CD4-positive, CD25-positive, alpha-beta regulatory T cell (primary cell): ENCODE measurements around the gene CCDC28B. TPM values are rescaled to one million over a fixed set of nuclear protein-coding genes. Genes with fewer than 3 reads are reported as not detected.

Experiments
- ATAC-seq, 2 donors: fragments of 150-1000 bp; cut with Tn5 transposase; one replicate each; pipeline ENCODE4 v1.10.0; 2021; ENCODE audit warnings: low read depth in 2 of 2, moderate number of reproducible peaks in 2 of 2, moderate library complexity in 1 of 2
- DNase-seq, 3 donors: peaks; one replicate each; pipeline versions ENCODE4 v3.0.0 to v3.0.0-alpha.2; 2012 to 2022; ENCODE audit warnings: mixed read lengths in 1 of 3
- H3K27ac ChIP-seq: one replicate; pipeline ENCODE4 v1.7.0; 2013; ENCODE audit warnings: mild to moderate bottlenecking, low read length; ENCODE audit not compliant: insufficient read depth, poor library complexity, severe bottlenecking
- H3K27me3 ChIP-seq: one replicate; pipeline ENCODE4 v1.7.0; 2013; ENCODE audit warnings: low read length; ENCODE audit not compliant: control insufficient read depth, insufficient read depth
- H3K36me3 ChIP-seq: one replicate; pipeline ENCODE4 v1.7.0; 2013; ENCODE audit warnings: mild to moderate bottlenecking, low read length, moderate library complexity; ENCODE audit not compliant: control insufficient read depth, insufficient read depth
- H3K4me1 ChIP-seq: 2 replicates; pipeline ENCODE4 v1.7.0; 2013; ENCODE audit warnings: mild to moderate bottlenecking, low read length; ENCODE audit not compliant: insufficient read depth, control insufficient read depth, poor library complexity, severe bottlenecking
- H3K4me3 ChIP-seq: one replicate; pipeline ENCODE4 v1.7.0; 2013; ENCODE audit warnings: low read depth, mild to moderate bottlenecking, low read length, moderate library complexity
- H3K9me3 ChIP-seq, 2 experiments: 1 replicate in 1 of 2; 2 replicates in 1 of 2; pipeline ENCODE4 v1.7.0; 2013; ENCODE audit warnings: low read length in 2 of 2, mild to moderate bottlenecking in 1 of 2, moderate library complexity in 1 of 2; ENCODE audit not compliant: control insufficient read depth in 2 of 2
- H3K27ac Mint-ChIP-seq, 3 donors: one replicate each; pipeline ENCODE4 v1.8.0; 2020 to 2022; ENCODE audit warnings: mild to moderate bottlenecking in 3 of 3, mixed read lengths in 3 of 3, moderate library complexity in 2 of 3
- H3K27me3 Mint-ChIP-seq: one replicate; pipeline ENCODE4 v1.8.0; 2022; ENCODE audit warnings: mild to moderate bottlenecking, mixed read lengths
- H3K36me3 Mint-ChIP-seq: one replicate; pipeline ENCODE4 v1.8.0; 2020; ENCODE audit warnings: mixed read lengths
- H3K4me1 Mint-ChIP-seq, 4 donors: one replicate each; pipeline ENCODE4 v1.8.0; 2020 to 2022; ENCODE audit warnings: mixed read lengths in 4 of 4, mild to moderate bottlenecking in 1 of 4
- H3K4me3 Mint-ChIP-seq, 4 donors: one replicate each; pipeline ENCODE4 v1.8.0; 2020 to 2022; ENCODE audit warnings: mild to moderate bottlenecking in 4 of 4, mixed read lengths in 4 of 4, moderate library complexity in 3 of 4
- H3K9me3 Mint-ChIP-seq, 7 donors: one replicate each; pipeline ENCODE4 v1.8.0; 2020 to 2022; ENCODE audit warnings: mixed read lengths in 7 of 7, mild to moderate bottlenecking in 3 of 7, moderate library complexity in 2 of 7
- polyA plus RNA-seq, 4 donors: library from polyadenylated mRNA; unstranded; fragments of 300-500 nt; fragmentation: Illumina TruSeq; gene quantifications; one replicate each; pipeline ENCODE4 v1.2.3, GENCODE V29; 2021
- total RNA-seq: library from RNA; stranded (reverse); gene quantifications from one replicate; pipeline ENCODE4 v1.2.3, GENCODE V29; 2022

The CCDC28B gene
- total and polyA plus RNA-seq, 5 donors from 2014 or later = 10.3 to 15.5 (median 14.1) TPM

GRCh38 chr1:32181563-32181962 is 18.8 kb upstream of the CCDC28B start:
- H3K9me3 Mint-ChIP-seq = peaks cover 0 to 1% (median 0%) of the 10 kb centered on the region in 7 donors
- Histone ChIP-seq H3K4me1 (peaks cover 48% of the 10 kb centered on the region), H3K9me3 (no peaks in the 10 kb centered on the region), H3K36me3 (peaks cover 27% of the 10 kb centered on the region), H3K4me3 (no peak overlapping the region), H3K27ac (peak overlapping the region; percentile 47), H3K27me3 (no peaks in the 10 kb centered on the region)
- ATAC-seq (no peak), DNase-seq (no peak)
- H3K4me3 Mint-ChIP-seq = peak overlapping the region; percentile 85 to 100 (median 92)
- peaks cover 17 to 65% (median 45%) of the 10 kb centered on the region in 4 donors for H3K4me1 Mint-ChIP-seq
- H3K36me3 Mint-ChIP-seq = peaks cover 29% of the 10 kb centered on the region
- H3K27me3 Mint-ChIP-seq = no peaks in the 10 kb centered on the region
- H3K27ac Mint-ChIP-seq = peak overlapping the region; percentile 74 to 91 (median 90)

- peaks cover 48% of the 10 kb centered on the region for H3K4me1 ChIP-seq
- Mint-ChIP-seq H3K4me1 (peaks cover 17 to 66% (median 48%) of the 10 kb centered on the region in 4 donors), H3K9me3 (peaks cover 0 to 1% (median 0%) of the 10 kb centered on the region in 7 donors), H3K36me3 (peaks cover 31% of the 10 kb centered on the region), H3K4me3 (peak overlapping the region; percentile 58 to 100 (median 68)), H3K27ac (peak overlapping the region in 2 of 3 donors; percentile 55 to 90), H3K27me3 (no peaks in the 10 kb centered on the region)
- no peak overlapping the region for H3K4me3 ChIP-seq
- peaks cover 30% of the 10 kb centered on the region for H3K36me3 ChIP-seq
- no peaks in the 10 kb centered on the region for H3K27me3 ChIP-seq
- no peak for DNase-seq
- H3K9me3 ChIP-seq = no peaks in the 10 kb centered on the region
- no peak for ATAC-seq
- H3K27ac ChIP-seq = peak overlapping the region; percentile 47
These were observed 18.3 kb upstream of the CCDC28B start for GRCh38 chr1:32182060-32182459.

- H3K27ac Mint-ChIP-seq = peak overlapping the region in 1 of 3 donors; percentile 34
These were observed 15.7 kb upstream of the CCDC28B start for GRCh38 chr1:32184650-32185049.

DNA sequence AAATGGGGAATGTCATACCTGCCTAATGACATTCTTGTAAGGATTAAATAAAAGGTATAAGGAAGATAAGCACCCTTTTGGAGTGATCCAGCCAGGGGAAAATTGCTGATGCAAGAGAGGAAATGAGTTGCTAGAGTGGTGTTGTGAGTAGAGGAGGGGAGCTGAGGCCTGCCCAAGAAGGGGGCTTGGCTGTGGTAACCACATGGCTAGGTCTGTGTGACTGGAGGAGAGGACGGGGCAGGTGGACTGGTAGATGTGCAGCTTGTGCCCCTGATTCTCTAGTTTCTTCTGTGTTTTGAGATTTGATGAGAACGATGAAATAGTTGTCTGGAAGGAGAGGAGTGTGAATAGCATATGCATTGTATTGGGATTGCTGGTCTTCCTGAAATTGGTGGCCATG is 14.3 kb upstream of the CCDC28B start:
- no peak for DNase-seq

More at GRCh38 chr1:32184650-32185049, 15.7 kb upstream of the CCDC28B start:
- Histone ChIP-seq H3K36me3 (peaks cover 53% of the 10 kb centered on the region), H3K27ac (no peak overlapping the region), H3K9me3 (no peaks in the 10 kb centered on the region), H3K4me1 (peaks cover 38% of the 10 kb centered on the region), H3K27me3 (no peaks in the 10 kb centered on the region), H3K4me3 (no peak overlapping the region)
- Mint-ChIP-seq H3K27me3 (no peaks in the 10 kb centered on the region), H3K4me3 (peak overlapping the region in 3 of 4 donors; percentile 7 to 80 (median 38)), H3K4me1 (peaks cover 17 to 59% (median 46%) of the 10 kb centered on the region in 4 donors), H3K36me3 (peaks cover 51% of the 10 kb centered on the region), H3K9me3 (peaks cover 0 to under 1% (median 0%) of the 10 kb centered on the region in 7 donors)
- ATAC-seq = no peak
- DNase-seq = no peak

GRCh38 chr1:32186491-32186890 is 13.9 kb upstream of the CCDC28B start:
- Histone ChIP-seq H3K9me3 (no peaks in the 10 kb centered on the region), H3K27me3 (no peaks in the 10 kb centered on the region), H3K27ac (no peak overlapping the region), H3K36me3 (peaks cover 70% of the 10 kb centered on the region), H3K4me3 (no peak overlapping the region), H3K4me1 (peaks cover 22% of the 10 kb centered on the region)
- DNase-seq (no peak), ATAC-seq (no peak)
- H3K4me1 Mint-ChIP-seq = peaks cover 7 to 49% (median 36%) of the 10 kb centered on the region in 4 donors
- no peaks in the 10 kb centered on the region for H3K27me3 Mint-ChIP-seq
- peak overlapping the region in 1 of 3 donors; percentile 61 for H3K27ac Mint-ChIP-seq
- peak overlapping the region in 1 of 4 donors; percentile 10 for H3K4me3 Mint-ChIP-seq
- peaks cover 58% of the 10 kb centered on the region for H3K36me3 Mint-ChIP-seq
- no peaks in the 10 kb centered on the region for H3K9me3 Mint-ChIP-seq

More for the DNA sequence above, 14.3 kb upstream of the CCDC28B start:
- Histone ChIP-seq H3K36me3 (peaks cover 67% of the 10 kb centered on the region), H3K4me1 (peaks cover 26% of the 10 kb centered on the region), H3K9me3 (no peaks in the 10 kb centered on the region), H3K4me3 (no peak overlapping the region), H3K27me3 (no peaks in the 10 kb centered on the region), H3K27ac (no peak overlapping the region)
- no peaks in the 10 kb centered on the region for H3K27me3 Mint-ChIP-seq
- peaks cover 11 to 49% (median 40%) of the 10 kb centered on the region in 4 donors for H3K4me1 Mint-ChIP-seq
- no peak overlapping the region for H3K4me3 Mint-ChIP-seq
- peaks cover 54% of the 10 kb centered on the region for H3K36me3 Mint-ChIP-seq
- H3K9me3 Mint-ChIP-seq = no peaks in the 10 kb centered on the region
- ATAC-seq = no peak
- H3K27ac Mint-ChIP-seq = peak overlapping the region in 2 of 3 donors; percentile 37 to 61

- H3K36me3 Mint-ChIP-seq = peaks cover 64% of the 10 kb centered on the region
- no peak for DNase-seq
These were observed 12.5 kb upstream of the CCDC28B start for GRCh38 chr1:32187850-32188249.

DNA sequence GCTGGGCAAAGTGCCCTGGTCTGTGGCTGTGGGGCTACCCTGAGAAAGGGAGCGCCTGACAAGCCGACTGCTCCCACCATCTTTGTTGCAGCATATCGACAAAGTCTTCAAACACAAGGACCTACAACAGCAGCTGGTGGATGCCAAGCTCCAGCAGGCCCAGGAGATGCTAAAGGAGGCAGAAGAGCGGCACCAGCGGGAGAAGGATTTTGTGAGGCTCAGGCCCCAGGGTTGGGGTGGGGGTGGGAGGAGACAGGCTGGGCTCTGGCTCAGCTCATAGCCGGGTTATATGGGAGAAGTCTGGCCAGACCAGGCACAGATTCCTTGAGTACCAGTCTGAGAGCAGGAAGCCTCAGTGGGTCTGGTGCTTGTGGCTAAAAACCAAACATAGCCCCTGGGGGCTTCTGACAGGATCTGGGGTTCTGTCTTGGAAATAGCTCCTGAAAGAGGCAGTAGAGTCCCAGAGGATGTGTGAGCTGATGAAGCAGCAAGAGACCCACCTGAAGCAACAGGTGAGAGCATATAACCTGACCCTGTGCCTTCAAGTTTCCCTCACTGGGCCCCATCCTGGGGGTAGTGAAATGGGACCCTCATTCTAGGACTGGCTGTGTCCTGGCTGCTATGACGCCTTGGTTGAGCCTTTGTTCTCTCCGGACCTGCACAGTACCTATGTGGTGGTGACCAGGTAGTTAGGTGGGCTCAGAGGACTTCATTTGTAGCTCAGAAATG is 8.0 kb upstream of the CCDC28B start:
- Histone ChIP-seq H3K36me3 (peaks cover 82% of the 10 kb centered on the region), H3K4me1 (peaks cover 17% of the 10 kb centered on the region), H3K27ac (no peak overlapping the region), H3K27me3 (no peaks in the 10 kb centered on the region), H3K9me3 (no peaks in the 10 kb centered on the region), H3K4me3 (no peak overlapping the region)
- no peak for ATAC-seq
- no peak overlapping the region for H3K4me3 Mint-ChIP-seq
- no peak for DNase-seq
- no peaks in the 10 kb centered on the region for H3K9me3 Mint-ChIP-seq
- H3K27me3 Mint-ChIP-seq = no peaks in the 10 kb centered on the region
- H3K36me3 Mint-ChIP-seq = peaks cover 59% of the 10 kb centered on the region
- H3K4me1 Mint-ChIP-seq = peaks cover 6 to 38% (median 24%) of the 10 kb centered on the region in 4 donors
- H3K27ac Mint-ChIP-seq = peak overlapping the region in 1 of 3 donors; percentile 60

More at GRCh38 chr1:32187850-32188249, 12.5 kb upstream of the CCDC28B start:
- peaks cover 7 to 37% (median 29%) of the 10 kb centered on the region in 4 donors for H3K4me1 Mint-ChIP-seq
- no peak for ATAC-seq
- no peaks in the 10 kb centered on the region for H3K9me3 Mint-ChIP-seq
- H3K27me3 Mint-ChIP-seq = no peaks in the 10 kb centered on the region
- no peak overlapping the region for H3K4me3 Mint-ChIP-seq
- Histone ChIP-seq H3K4me3 (no peak overlapping the region), H3K36me3 (peaks cover 78% of the 10 kb centered on the region), H3K9me3 (no peaks in the 10 kb centered on the region), H3K27me3 (no peaks in the 10 kb centered on the region), H3K27ac (no peak overlapping the region), H3K4me1 (peaks cover 10% of the 10 kb centered on the region)
- no peak overlapping the region for H3K27ac Mint-ChIP-seq
